HG03342 (cell line): Measurements from ENCODE around the gene PRLR.

Experiments
- ATAC-seq: cut with Tn5 transposase; IDR thresholded peaks from one replicate; pipeline ENCODE4 v1.9.1; 2021; ENCODE audit warnings: mild to moderate bottlenecking, moderate library complexity; ENCODE audit not compliant: unreplicated experiment

The PRLR gene

DNA sequence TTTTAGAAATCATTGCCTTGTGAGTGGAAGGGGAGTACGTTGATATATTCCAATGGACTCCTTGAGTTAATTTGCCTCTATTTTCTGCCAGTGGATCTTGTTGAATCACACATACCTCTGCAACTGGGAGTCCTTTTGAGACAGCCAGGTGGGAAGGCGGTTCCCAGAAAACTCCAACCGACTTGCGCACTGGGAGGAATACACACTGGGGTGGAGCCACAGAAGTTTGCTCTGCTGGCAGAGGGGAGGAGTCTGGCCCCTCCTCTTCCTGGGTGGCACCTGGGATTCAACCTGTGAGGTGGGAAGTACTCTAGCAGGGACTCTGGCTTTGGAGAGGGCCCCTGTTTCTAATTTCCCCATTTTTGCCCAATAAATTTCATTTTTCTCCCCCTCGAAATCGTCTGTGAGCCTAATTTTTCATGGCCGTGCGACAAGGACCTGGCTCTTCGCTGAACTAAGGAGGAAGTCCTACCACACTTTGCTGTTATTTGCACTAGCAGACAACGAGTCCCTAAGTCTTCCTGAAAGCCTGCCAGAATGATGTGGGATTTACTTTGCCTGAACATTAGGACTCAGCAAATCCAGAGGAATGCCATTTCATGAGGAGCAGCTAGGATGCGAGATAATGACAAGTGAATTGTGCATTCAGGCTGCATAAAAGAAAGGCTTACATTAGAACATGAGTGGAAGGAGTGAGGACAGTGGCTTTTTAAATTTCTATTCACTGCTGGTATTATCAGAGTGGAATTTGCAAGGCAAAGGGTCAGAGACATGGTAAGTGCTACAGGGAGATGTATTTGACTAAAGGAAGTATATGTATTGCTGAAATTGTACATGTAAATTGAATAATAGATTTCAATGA lies 67.2 kb downstream of the PRLR start:
- ATAC-seq: no peak

- no peak for ATAC-seq
Observed at GRCh38 chr5:35161652-35162273, 68.5 kb downstream of the PRLR start.

DNA sequence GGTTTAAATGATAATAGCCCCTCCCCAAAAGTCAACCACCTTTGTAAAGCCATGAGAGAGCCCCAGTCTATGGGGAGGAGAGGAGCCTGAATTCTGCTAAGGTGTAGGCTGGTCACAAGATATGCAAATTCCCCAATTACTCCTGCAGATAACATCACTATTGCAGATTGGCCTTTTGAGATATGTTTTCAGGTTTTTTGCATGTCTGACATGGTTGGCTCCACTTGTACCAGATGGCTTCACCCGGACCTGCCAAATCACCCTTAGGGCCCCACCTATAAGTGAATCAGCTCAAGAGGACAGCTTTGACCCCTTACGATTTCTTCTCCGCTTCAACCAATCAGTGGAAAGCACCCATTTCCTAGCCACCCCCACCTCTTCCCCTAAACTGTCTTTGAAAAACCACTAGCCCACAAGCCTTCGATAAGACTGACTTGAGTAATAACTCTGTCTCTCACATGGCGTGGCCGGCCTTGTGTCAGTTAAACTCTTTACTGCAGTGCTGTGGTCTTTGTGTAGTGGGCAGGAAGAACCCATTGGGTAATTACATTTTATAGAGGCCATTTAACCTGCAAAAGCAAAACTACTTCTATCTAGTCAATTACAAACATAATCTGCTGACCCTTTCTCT lies 69.7 kb downstream of the PRLR start:
- no peak for ATAC-seq

GRCh38 chr5:35159370-35159742 lies 70.9 kb downstream of the PRLR start:
- no peak for ATAC-seq

DNA sequence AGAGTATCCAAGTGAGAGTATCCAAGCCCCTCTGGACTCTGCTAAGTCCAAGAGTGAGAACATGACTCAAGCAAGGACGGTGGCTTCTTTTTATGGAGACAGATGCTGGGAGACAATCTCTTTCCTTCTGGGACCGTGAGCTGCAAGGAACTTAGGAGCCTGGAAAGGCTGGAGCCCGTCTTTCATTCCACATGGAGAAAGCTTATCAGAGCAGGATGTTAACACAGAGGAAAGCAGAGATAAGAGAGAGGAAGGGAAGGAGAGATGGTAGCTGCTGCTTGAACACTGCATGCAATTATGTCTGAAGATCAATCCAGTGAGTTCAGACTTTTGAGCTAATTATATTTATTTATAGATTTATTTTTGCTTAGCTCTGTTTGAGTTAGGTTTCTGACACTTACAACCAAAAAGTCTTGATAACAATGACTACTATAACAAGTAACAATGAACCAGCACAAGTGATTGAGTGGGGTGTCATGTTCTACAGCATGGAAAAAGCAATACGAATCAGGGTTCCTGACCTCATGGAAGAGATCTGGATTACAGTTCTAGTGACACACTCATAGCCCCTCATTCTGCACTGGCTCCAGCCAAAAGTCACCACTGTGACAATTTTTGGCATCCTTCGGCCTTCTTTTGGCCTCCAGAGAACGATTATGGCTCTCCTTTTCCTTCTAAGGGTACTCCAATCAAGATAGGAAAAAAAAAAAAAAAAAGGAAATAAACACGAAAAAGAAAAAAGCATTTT lies 71.5 kb downstream of the PRLR start:
- no peak for ATAC-seq

GRCh38 chr5:35158204-35158603 lies 72.1 kb downstream of the PRLR start:
- no peak for ATAC-seq

GRCh38 chr5:35153375-35153932 lies 76.8 kb downstream of the PRLR start:
- no peak for ATAC-seq

DNA sequence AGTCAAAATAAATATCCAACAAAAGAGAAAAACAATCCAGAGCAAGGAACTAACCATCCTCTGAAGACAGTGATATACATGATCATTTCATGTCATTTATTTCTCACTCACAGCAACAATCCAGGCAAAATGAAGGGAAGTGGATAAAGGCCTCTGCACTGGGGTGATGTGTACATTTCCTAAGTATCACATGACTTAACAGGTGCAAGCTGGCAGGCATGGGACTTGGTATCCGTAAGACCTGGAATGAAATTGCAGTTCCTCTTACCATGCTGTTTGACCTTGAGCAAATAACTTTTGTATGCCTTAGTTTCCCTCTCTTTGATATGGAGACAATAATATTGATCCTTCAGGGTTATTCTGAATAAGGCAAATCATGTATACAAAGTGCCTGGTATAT lies 77.6 kb downstream of the PRLR start:
- ATAC-seq: no peak

DNA sequence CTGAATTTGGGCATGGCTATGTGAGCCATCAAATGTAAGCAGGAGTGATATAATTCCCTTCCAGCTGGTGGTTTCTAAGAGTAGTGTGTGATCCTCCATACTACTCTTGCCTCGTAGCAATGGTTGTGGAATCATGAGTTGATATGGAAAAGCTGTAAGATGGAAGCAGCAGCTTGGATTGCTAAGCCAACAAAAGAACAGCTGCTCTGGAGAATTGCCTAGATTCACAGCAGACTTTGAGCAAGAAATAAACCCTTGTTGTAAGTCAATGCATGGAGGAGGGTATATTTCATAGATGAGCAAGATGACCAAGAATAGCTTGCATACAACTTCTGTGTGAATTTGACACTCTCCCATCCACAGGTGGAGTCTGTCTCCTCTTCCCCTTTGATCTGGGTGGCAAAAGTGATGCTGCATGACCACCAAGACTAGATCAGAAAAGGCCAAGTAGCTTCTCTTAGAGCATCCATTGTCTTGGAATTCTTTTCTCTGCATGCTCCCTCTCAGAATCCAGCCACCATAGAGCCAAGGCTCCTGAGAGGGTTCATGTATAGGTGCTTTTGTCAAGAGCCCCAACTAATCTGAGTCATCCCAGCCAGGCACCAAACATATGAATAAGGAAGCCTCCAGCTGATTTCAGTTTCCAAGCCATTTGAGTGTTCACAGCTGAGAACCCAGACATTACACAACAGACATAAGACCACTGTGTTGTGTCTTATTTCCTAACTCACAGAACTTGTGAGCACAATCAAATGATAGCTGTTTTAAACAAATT lies 79.0 kb downstream of the PRLR start:
- no peak for ATAC-seq

GRCh38 chr5:35149041-35149440 lies 81.2 kb downstream of the PRLR start:
- no peak for ATAC-seq

DNA sequence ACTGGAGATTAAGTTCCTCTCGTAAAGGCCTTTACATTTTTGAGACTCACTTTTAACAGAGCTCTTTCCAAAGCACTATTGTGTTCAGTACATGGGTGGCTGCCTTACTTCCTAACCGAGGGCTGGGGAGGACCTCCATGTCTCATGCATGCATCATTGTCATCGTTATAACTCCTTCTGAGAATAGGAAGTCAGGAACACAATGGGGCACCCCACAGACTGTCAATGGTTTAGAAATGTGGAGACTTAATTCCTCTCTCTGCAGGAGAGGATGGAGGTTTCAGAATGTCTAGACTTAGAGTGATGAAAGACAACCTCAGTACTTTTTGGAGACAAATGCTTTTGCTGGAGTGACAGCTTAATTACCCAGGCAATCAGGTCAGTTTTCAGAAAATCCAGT lies 83.9 kb downstream of the PRLR start:
- no peak for ATAC-seq

DNA sequence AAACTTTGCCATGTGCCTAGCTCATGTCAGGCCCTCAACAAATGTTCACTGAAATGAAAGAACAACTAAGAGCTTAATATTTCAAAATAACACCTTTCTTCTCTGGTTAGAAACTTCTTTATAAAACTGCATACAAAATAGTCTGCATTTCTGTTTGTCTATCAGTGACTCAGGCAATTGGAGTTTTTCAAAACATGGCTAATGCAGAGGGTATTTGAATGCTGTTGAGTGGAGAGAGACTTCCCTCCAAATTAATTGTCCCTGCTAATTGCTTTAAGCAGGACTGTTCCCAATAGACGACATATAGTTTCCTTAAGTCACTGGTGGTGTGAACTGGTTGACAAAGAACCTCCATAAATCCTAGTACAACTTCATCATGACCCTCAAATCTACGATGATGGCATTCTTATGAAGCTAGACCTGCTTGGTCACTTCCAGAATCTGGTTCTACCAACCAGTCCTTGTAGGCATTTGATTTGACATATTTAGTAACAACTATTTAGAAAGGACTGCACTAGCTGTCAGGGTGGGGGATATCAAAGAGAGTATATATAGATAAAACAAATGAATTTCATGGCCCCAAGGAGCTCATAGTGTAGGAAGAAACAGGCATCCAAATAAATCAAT lies 84.5 kb downstream of the PRLR start:
- no peak for ATAC-seq

DNA sequence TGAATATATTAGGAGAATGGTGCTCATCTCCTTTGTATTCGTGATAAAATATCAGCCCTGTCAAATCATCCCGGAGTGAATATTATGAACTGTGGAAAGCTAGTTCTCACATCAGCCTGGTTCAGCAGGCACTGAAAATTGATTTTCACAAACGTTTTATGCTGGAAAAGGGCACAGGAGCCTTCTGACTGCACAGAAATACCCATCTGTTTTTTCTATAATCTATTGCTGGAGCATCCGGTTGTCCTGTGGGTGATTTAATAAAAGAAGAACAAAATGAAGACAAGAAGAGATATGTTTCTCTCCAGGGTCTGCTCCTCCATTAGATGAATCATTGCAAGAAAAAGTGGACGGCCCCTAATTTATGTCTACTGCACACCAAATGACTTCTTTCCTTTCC lies 85.3 kb downstream of the PRLR start:
- ATAC-seq: no peak

- no peak for ATAC-seq
Observed at GRCh38 chr5:35143841-35144240, 86.4 kb downstream of the PRLR start.

DNA sequence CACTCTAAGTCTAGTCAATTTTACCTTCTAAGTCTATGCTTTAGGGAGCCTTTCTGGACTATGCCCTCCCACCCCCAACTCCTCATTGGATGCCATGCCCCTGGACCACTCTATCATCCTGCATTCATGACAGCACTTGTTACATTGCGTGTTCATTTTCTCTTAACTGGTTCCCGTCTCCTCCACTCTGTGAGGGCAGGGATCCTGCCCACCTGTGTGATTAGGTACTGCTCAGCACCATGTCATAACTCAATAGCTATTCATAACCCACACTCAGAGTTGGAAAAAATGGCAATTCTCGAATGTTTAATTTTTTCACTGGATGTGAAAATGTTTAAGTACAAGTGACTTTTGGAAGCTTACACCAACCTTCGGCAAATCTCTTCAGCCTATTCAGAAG lies 88.5 kb downstream of the PRLR start:
- no peak for ATAC-seq

DNA sequence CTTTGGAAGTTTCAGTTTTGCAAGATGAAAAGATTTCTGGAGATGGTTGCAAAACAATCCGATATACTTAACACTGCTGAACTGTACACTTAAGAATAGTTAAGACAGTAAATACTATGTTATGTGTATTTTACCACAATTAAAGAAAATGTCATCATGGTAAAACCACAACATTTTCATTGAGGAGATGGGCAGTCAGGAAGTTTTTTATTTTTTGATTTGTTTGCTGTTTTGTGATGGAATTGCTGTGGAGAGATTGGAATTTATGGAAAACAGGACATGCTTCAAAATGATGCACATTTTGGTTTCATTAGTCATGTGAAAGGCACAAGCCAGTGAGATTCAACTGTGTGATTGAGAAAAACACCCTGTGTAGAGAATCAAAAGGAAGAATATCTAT lies 92.1 kb downstream of the PRLR start:
- no peak for ATAC-seq

- ATAC-seq: no peak
Observed at GRCh38 chr5:35136386-35136785, 93.9 kb downstream of the PRLR start.

DNA sequence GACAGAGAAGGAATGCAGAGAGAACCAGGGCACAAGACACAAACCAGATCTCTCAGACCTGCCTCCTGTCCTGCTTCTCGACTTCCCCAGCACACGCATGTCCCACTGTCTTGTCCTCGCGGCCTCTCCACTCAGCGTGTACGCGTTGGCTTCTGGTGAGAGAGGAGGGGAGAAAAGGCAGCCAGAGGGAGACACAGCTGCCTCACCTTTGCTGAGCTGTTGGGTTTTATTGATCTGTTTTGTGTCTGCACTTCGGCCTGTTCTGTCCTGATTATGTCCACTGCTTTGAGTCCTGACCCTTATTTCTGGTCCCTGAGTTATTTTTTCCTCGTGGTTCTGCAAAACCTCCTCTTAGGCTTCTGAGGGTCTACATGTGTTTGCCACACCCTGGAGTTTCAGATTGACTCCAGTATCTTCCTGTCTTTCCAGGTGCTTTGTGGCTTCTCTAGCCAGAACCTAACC lies 95.0 kb downstream of the PRLR start:
- ATAC-seq: no peak

DNA sequence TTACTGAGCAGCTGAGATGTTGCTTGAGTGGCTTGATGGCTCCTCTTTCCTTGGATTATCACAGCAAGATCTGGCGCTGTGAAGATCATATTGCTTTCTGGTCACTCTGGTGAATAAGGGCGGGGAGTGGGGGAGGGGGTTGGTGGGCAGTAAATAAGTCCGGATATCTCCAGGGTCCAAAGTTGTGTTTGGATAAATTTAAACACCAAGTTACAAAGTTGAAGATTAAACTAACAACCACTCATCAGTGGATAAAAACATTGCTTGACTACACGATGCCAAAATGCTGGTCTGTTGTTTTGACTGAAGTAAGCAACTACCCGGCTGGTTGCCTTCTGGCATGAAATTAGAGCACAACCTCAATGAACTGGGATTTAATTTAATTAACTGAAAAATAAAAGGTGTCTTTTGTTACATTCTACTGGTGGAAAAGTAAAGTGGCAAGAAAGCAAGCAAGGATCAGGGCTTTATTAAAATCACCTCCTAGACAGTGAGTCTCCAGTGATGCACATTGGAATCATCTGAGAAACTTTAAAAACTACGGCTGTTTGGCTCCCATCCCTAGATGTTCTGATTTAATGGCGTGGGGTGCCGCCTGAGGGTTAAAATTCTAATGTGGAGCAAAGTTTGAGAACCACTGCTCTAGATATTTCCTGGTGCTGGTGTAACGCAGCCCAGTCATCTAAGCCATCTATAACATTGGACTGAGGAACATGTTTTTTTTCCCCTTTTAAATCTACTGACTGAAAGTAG lies 95.8 kb downstream of the PRLR start:
- no peak for ATAC-seq
